Left cardiac atrium (tissue), 4 donors: ENCODE results near the gene GABARAPL1. TPM values are rescaled to one million over a fixed set of nuclear protein-coding genes. Genes with fewer than 3 reads are reported as not detected.
"Not testable (repeated sequence)": the region's sequence is repeated elsewhere in the genome, so short reads cannot be mapped to it uniquely, and the experiment has no call there.

Source experiments
- ATAC-seq, 2 donors: fragments of 200-7000 bp; cut with Tn5 transposase; one replicate each; pipeline ENCODE4 v1.9.1; 2020; ENCODE audit warnings: mild to moderate bottlenecking in 2 of 2, moderate library complexity in 2 of 2
- DNase-seq: peaks from one replicate; pipeline ENCODE4 v3.0.0-alpha.2; 2020
- intact Hi-C, 2 donors: fragments of 100-400 bp; cut with DNase I; formaldehyde crosslinking; loops; one replicate each; pipeline versions ENCODE4 v1.14.1 to v1.15.1; 2022 to 2023
- total RNA-seq, 2 donors: library from RNA; stranded (reverse); fragmentation: NEBNext Ultra II Directional; extraction: Animal tissue kit (Norgen Biotek cat#: 25700); gene quantifications; one replicate each; pipeline ENCODE4 v1.2.1, GENCODE V29; 2021
- donor health status: DM: no; HTN: yes; CAD: no.
- donor health status: DM: no; HTN: yes; CAD: no; lungs with severe emphysema.
- donor health status: DM: yes; HTN: yes; CAD: no.
- donor health status: Dilated cardiomyopathy.

The GABARAPL1 gene
- total RNA-seq, 2 donors from 2014 or later, result 167 to 280 TPM

- no peak for ATAC-seq
- intact Hi-C loops, result loop anchor here in 1 of 2 donors (10.0 kb wide), 1 partner anchor 493 kb away; no protein-coding TSS in a partner anchor
- DNase-seq, result no peak
These were observed 9.2 kb downstream of the GABARAPL1 start for GRCh38 chr12:10221846-10222245.

GRCh38 chr12:10223208-10223607 is 10.5 kb downstream of the GABARAPL1 start:
- DNase-seq (no peak), ATAC-seq (no peak)
- intact Hi-C loops, result loop anchor here in 1 of 2 donors (10.0 kb wide), 1 partner anchor 492 kb away; no protein-coding TSS in a partner anchor

GRCh38 chr12:10225426-10225825 is 12.7 kb downstream of the GABARAPL1 start:
- intact Hi-C loops, result loop anchor here in 1 of 2 donors (10.0 kb wide), 1 partner anchor 489 kb away; no protein-coding TSS in a partner anchor
- not testable (repeated sequence) for ATAC-seq, DNase-seq

DNA sequence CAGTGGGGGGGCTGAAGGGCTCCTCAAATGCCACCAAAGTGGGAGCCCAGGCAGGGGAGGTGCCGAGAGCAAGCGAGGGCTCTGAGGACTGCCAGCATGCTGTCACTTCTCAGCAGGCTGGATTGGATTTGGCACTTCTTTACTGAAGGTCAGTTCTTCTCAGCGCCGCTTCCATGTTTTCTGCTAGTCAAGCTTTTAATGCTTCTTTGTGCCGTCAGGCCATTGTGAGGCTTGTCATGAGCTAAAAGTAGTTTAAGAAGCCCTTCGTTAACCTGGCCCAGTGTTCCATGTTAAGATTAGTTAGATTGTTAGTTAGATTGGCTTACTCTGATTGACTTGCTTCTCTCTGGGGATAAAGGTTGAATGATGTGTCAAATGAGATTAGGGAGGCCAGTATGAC is 13.4 kb downstream of the GABARAPL1 start:
- DNase-seq (no peak), ATAC-seq (peak in 1 of 2 donors; percentile 8)
- intact Hi-C loops, result loop anchor here in 1 of 2 donors (10.0 kb wide), 1 partner anchor 489 kb away; no protein-coding TSS in a partner anchor

GRCh38 chr12:10226731-10227130 is 14.1 kb downstream of the GABARAPL1 start:
- ATAC-seq (peak in 1 of 2 donors; percentile 19), DNase-seq (no peak)
- intact Hi-C loops, result loop anchor here in 1 of 2 donors (10.0 kb wide), 1 partner anchor 488 kb away; no protein-coding TSS in a partner anchor

- DNase-seq (no peak), ATAC-seq (no peak)
- intact Hi-C loops, result loop anchor here in 1 of 2 donors (10.0 kb wide), 1 partner anchor 487 kb away; no protein-coding TSS in a partner anchor
These were observed 15.0 kb downstream of the GABARAPL1 start for GRCh38 chr12:10227648-10228047.

DNA sequence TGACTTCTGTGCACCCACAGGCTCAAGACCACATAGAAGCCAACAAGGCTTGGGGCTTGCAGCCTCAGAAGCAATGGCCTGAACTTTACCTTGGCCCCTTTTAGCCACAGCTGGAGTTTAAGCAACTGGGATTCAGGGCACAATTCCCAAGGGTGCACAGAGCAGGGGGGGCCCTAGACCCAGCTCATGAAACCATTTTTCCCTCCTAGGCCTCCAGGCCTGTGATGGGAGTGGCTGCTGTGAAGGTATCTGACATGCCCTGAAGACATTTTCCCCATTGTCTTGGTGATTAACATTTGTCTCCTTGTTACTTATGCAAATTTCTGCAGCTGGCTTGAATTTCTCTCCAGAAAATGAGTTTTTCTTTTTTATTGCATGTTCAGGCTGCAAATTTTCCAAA is 21.9 kb downstream of the GABARAPL1 start:
- intact Hi-C loops, result no loop called here

GRCh38 chr12:10235761-10236631 is 23.3 kb downstream of the GABARAPL1 start:
- intact Hi-C loops, result loop anchor here (2.0 to 5.0 kb wide), 2 partner anchors 323 to 326 kb away; no protein-coding TSS in a partner anchor
- DNase-seq (peak; percentile 37), ATAC-seq (peak; percentile 77 to 81)

More for the DNA sequence above, 21.9 kb downstream of the GABARAPL1 start:
- ATAC-seq, result no peak
- DNase-seq, result no peak

DNA sequence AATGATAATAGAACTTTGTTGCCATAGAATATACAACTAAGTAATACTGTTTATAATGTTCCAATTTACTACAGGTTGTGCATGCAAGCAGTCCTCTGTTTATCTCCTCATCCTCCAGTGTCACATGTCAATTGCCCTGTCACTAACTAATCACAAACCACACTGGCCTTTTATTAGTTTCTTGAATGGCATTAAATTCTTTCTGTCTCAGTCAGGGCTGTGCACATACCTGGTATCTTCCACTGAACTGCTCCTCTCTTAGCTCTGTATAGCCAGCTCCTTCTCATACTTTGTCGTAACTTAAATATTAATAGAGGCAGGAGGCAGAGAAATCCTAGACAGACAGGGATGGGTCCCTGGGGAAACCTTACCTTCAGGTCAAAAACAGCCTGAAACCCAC is 24.0 kb downstream of the GABARAPL1 start:
- intact Hi-C loops, result loop anchor here (2.0 to 5.0 kb wide), 2 partner anchors 322 to 326 kb away; no protein-coding TSS in a partner anchor
- DNase-seq, result no peak
- ATAC-seq, result no peak

DNA sequence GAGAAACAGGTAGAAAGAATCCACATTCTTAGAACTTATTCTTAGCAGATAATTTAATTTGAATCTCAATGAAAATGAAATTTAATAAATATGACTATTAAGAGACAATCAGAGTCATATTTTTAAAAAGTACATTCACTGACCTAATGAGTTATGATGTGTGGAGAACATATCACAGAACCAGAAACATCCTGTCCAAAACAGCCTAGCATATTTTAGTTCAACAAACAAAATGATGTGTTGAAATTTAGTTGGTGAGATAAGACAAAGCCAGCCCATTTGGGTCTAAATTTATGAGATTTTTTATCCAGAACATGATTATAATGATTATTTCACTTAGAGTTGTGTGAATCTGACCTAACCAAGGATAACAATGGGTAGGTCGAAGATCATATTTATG is 25.8 kb downstream of the GABARAPL1 start:
- ATAC-seq (no peak), DNase-seq (no peak)
- intact Hi-C loops, result loop anchor here in 1 of 2 donors (5.0 kb wide), 1 partner anchor 324 kb away; no protein-coding TSS in a partner anchor

GRCh38 chr12:10241290-10241689 is 28.6 kb downstream of the GABARAPL1 start:
- no peak for ATAC-seq
- intact Hi-C loops, result no loop called here
- no peak for DNase-seq

DNA sequence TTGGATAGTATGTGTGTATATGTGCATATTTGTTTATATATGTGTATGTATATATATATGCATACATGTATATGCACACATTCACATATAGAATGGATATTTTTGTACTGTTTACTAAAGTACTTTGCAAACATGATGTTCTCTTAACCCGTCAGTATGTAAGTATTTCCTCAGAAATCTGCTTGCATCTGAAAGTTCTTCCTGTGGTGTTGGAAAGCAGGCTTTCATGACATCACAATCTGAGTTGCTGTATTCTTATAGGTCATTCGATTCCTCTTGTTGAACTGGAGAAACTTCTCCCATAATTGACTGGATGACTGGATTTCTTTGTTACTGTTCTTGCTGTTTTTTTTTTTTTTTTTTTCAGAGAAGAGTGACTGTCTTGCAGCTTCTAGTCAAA is 29.1 kb downstream of the GABARAPL1 start:
- no peak for ATAC-seq
- intact Hi-C loops, result no loop called here
- no peak for DNase-seq

- intact Hi-C loops, result no loop called here
- DNase-seq (no peak), ATAC-seq (no peak)
These were observed 29.9 kb downstream of the GABARAPL1 start for GRCh38 chr12:10242539-10242938.

GRCh38 chr12:10243818-10244520 is 31.3 kb downstream of the GABARAPL1 start:
- intact Hi-C loops, result no loop called here
- no peak for DNase-seq
- ATAC-seq, result no peak

GRCh38 chr12:10247436-10248058 is 34.9 kb downstream of the GABARAPL1 start:
- intact Hi-C loops, result no loop called here
- DNase-seq (no peak), ATAC-seq (no peak)

GRCh38 chr12:10249690-10250455 is 37.2 kb downstream of the GABARAPL1 start:
- ATAC-seq, result no peak
- intact Hi-C loops, result no loop called here
- DNase-seq, result no peak

GRCh38 chr12:10251669-10252068 is 39.0 kb downstream of the GABARAPL1 start:
- no peak for ATAC-seq
- no peak for DNase-seq
- intact Hi-C loops, result no loop called here

GRCh38 chr12:10252201-10252600 is 39.5 kb downstream of the GABARAPL1 start:
- ATAC-seq (no peak), DNase-seq (no peak)
- intact Hi-C loops, result no loop called here
